ENCODE data around the gene CHID1. TPM values are rescaled to one million over a fixed set of nuclear protein-coding genes. Genes with fewer than 3 reads are reported as not detected.

The CHID1 gene
- polyA plus RNA-seq, 1 donor = 82.9 TPM

GRCh38 chr11:875203-875602 lies 35.4 kb downstream of the CHID1 start:
- no peak for DNase-seq
- WGBS (ENCODE audit: insufficient coverage, low lambda C conversion rate) = no CpG with 5 or more reads among the region's 16 CpGs
- peaks cover 14% of the 10 kb centered on the region for H3K36me3 ChIP-seq (ENCODE audit: control insufficient read depth, insufficient read depth, low read length)
- H3K4me3 ChIP-seq (ENCODE audit: low read length) = no peak overlapping the region
- no peak overlapping the region for H3K27ac ChIP-seq (ENCODE audit: low read length)
- H3K9me3 ChIP-seq (ENCODE audit: control insufficient read depth, low read depth, low read length) = no peaks in the 10 kb centered on the region
- no peaks in the 10 kb centered on the region for H3K4me1 ChIP-seq (ENCODE audit: control insufficient read depth, insufficient read depth, low read length)
- H3K27me3 ChIP-seq (ENCODE audit: control insufficient read depth, insufficient read depth, low read length) = no peaks in the 10 kb centered on the region

GRCh38 chr11:873706-874105 lies 36.9 kb downstream of the CHID1 start:
- Histone ChIP-seq H3K4me3 (ENCODE audit: low read length) (no peak overlapping the region), H3K4me1 (ENCODE audit: control insufficient read depth, insufficient read depth, low read length) (no peaks in the 10 kb centered on the region), H3K36me3 (ENCODE audit: control insufficient read depth, insufficient read depth, low read length) (peaks cover 12% of the 10 kb centered on the region), H3K27ac (ENCODE audit: low read length) (no peak overlapping the region), H3K27me3 (ENCODE audit: control insufficient read depth, insufficient read depth, low read length) (no peaks in the 10 kb centered on the region), H3K9me3 (ENCODE audit: control insufficient read depth, low read depth, low read length) (no peaks in the 10 kb centered on the region)
- DNase-seq = no peak
- no CpG with 5 or more reads among the region's 12 CpGs for WGBS (ENCODE audit: insufficient coverage, low lambda C conversion rate)

DNA sequence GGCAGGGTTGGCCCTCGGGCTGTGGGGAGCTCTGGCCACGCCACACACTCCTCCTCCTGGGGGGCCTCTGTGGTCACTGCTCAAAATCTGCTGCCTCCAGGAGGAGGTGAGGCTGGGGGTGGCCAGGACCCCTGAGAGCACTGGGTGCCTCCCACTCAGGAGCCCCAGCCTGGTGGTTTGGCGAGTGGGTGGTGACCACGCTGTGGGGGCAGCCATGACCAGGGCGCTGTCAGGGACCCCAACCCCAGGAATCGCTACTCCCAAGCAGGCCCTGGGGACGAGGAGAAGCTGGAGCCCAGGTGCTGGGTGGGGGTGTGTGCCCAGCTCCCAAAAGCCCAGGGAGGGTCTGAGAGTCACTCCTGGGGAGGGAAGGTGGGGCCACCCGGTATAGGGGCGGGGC lies 37.8 kb downstream of the CHID1 start:
- Histone ChIP-seq H3K9me3 (ENCODE audit: control insufficient read depth, low read depth, low read length) (no peaks in the 10 kb centered on the region), H3K36me3 (ENCODE audit: control insufficient read depth, insufficient read depth, low read length) (peaks cover 14% of the 10 kb centered on the region), H3K27ac (ENCODE audit: low read length) (no peak overlapping the region), H3K27me3 (ENCODE audit: control insufficient read depth, insufficient read depth, low read length) (no peaks in the 10 kb centered on the region), H3K4me3 (ENCODE audit: low read length) (no peak overlapping the region), H3K4me1 (ENCODE audit: control insufficient read depth, insufficient read depth, low read length) (no peaks in the 10 kb centered on the region)
- no peak for DNase-seq
- WGBS (ENCODE audit: insufficient coverage, low lambda C conversion rate) = no CpG with 5 or more reads among the region's 9 CpGs

DNA sequence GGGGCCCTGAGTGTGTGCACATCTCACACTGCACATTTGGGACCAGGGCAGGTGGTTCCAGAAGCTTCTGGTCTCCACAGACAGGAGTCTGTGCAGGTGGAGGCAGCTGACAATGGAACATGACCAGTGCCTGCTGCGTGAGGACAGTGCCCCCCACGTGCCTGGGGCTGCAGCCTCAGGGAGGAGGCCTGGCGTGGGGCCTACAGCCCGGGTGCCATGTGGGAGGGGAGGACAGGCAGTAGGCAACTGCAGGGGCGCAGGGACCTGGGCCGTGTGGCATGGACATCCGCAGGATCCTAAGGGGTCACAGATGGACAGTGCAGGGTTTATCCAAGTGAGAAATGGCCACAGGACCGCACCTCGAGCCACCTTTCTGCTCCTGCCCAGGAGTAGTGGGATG lies 39.1 kb downstream of the CHID1 start:
- Histone ChIP-seq H3K4me1 (ENCODE audit: control insufficient read depth, insufficient read depth, low read length) (no peaks in the 10 kb centered on the region), H3K9me3 (ENCODE audit: control insufficient read depth, low read depth, low read length) (no peaks in the 10 kb centered on the region), H3K27ac (ENCODE audit: low read length) (no peak overlapping the region), H3K27me3 (ENCODE audit: control insufficient read depth, insufficient read depth, low read length) (no peaks in the 10 kb centered on the region), H3K36me3 (ENCODE audit: control insufficient read depth, insufficient read depth, low read length) (peaks cover 16% of the 10 kb centered on the region), H3K4me3 (ENCODE audit: low read length) (no peak overlapping the region)
- WGBS (ENCODE audit: insufficient coverage, low lambda C conversion rate) = no CpG with 5 or more reads among the region's 9 CpGs
- no peak for DNase-seq

- no peaks in the 10 kb centered on the region for H3K4me1 ChIP-seq (ENCODE audit: control insufficient read depth, insufficient read depth, low read length)
- no peaks in the 10 kb centered on the region for H3K27me3 ChIP-seq (ENCODE audit: control insufficient read depth, insufficient read depth, low read length)
- no CpG with 5 or more reads among the region's 8 CpGs for WGBS (ENCODE audit: insufficient coverage, low lambda C conversion rate)
- no peak overlapping the region for H3K4me3 ChIP-seq (ENCODE audit: low read length)
- H3K36me3 ChIP-seq (ENCODE audit: control insufficient read depth, insufficient read depth, low read length) = peaks cover 19% of the 10 kb centered on the region
- no peak overlapping the region for H3K27ac ChIP-seq (ENCODE audit: low read length)
- peaks cover 3% of the 10 kb centered on the region for H3K9me3 ChIP-seq (ENCODE audit: control insufficient read depth, low read depth, low read length)
- no peak for DNase-seq
Observed at GRCh38 chr11:870418-870817, 40.2 kb downstream of the CHID1 start.

DNA sequence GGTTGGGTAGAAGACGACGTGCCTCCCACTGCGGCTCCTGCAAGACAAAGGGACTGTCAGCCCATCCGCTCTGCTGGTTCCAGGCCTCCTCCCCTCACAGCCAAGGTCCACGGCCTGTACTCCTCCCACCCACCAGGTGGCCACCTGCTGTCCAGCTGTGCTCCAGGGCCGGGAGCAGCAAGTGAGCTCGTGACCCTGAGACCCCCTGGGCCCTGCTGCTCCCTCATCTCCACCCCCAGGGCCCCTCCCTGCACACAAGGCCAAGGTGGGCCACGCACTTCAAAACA lies 40.5 kb downstream of the CHID1 start:
- WGBS (ENCODE audit: insufficient coverage, low lambda C conversion rate) = no CpG with 5 or more reads among the region's 8 CpGs
- H3K27ac ChIP-seq (ENCODE audit: low read length) = no peak overlapping the region
- no peaks in the 10 kb centered on the region for H3K27me3 ChIP-seq (ENCODE audit: control insufficient read depth, insufficient read depth, low read length)
- H3K9me3 ChIP-seq (ENCODE audit: control insufficient read depth, low read depth, low read length) = peaks cover 4% of the 10 kb centered on the region
- H3K4me3 ChIP-seq (ENCODE audit: low read length) = no peak overlapping the region
- peaks cover 19% of the 10 kb centered on the region for H3K36me3 ChIP-seq (ENCODE audit: control insufficient read depth, insufficient read depth, low read length)
- no peak for DNase-seq
- no peaks in the 10 kb centered on the region for H3K4me1 ChIP-seq (ENCODE audit: control insufficient read depth, insufficient read depth, low read length)

- no CpG with 5 or more reads among the region's 25 CpGs for WGBS (ENCODE audit: insufficient coverage, low lambda C conversion rate)
- no peak overlapping the region for H3K27ac ChIP-seq (ENCODE audit: low read length)
- H3K4me1 ChIP-seq (ENCODE audit: control insufficient read depth, insufficient read depth, low read length) = no peaks in the 10 kb centered on the region
- H3K9me3 ChIP-seq (ENCODE audit: control insufficient read depth, low read depth, low read length) = peaks cover 4% of the 10 kb centered on the region
- H3K36me3 ChIP-seq (ENCODE audit: control insufficient read depth, insufficient read depth, low read length) = peaks cover 16% of the 10 kb centered on the region
- H3K27me3 ChIP-seq (ENCODE audit: control insufficient read depth, insufficient read depth, low read length) = no peaks in the 10 kb centered on the region
- no peak for DNase-seq
- no peak overlapping the region for H3K4me3 ChIP-seq (ENCODE audit: low read length)
Observed at GRCh38 chr11:869399-870126, 41.0 kb downstream of the CHID1 start.

- Histone ChIP-seq H3K9me3 (ENCODE audit: control insufficient read depth, low read depth, low read length) (peaks cover 4% of the 10 kb centered on the region), H3K4me1 (ENCODE audit: control insufficient read depth, insufficient read depth, low read length) (peaks cover 4% of the 10 kb centered on the region), H3K36me3 (ENCODE audit: control insufficient read depth, insufficient read depth, low read length) (peaks cover 16% of the 10 kb centered on the region), H3K27ac (ENCODE audit: low read length) (no peak overlapping the region), H3K4me3 (ENCODE audit: low read length) (no peak overlapping the region), H3K27me3 (ENCODE audit: control insufficient read depth, insufficient read depth, low read length) (no peaks in the 10 kb centered on the region)
- no peak for DNase-seq
- no CpG with 5 or more reads among the region's 12 CpGs for WGBS (ENCODE audit: insufficient coverage, low lambda C conversion rate)
Observed at GRCh38 chr11:868802-869201, 41.8 kb downstream of the CHID1 start.

DNA sequence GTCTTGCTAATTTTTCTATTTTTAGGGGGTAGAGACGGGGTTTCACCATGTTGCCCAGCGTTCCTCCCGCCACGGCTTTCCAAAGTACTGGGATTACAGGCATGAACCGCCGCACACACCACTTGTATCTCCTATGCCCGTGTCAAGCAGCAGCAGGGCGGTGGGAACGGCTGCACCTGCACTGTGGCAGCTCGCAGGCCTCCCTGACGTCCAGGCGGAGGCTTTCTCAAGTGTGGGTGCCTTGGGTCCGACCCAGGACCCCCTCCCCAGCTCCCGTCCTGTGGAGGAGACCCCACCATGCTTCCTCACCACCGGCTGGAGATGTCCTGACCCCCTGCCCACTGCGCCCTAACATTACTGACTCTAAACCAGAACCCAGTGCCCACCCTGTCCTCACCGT lies 42.2 kb downstream of the CHID1 start:
- Histone ChIP-seq H3K4me3 (ENCODE audit: low read length) (no peak overlapping the region), H3K36me3 (ENCODE audit: control insufficient read depth, insufficient read depth, low read length) (peaks cover 16% of the 10 kb centered on the region), H3K4me1 (ENCODE audit: control insufficient read depth, insufficient read depth, low read length) (peaks cover 8% of the 10 kb centered on the region), H3K27ac (ENCODE audit: low read length) (no peak overlapping the region), H3K27me3 (ENCODE audit: control insufficient read depth, insufficient read depth, low read length) (no peaks in the 10 kb centered on the region), H3K9me3 (ENCODE audit: control insufficient read depth, low read depth, low read length) (peaks cover 4% of the 10 kb centered on the region)
- no CpG with 5 or more reads among the region's 17 CpGs for WGBS (ENCODE audit: insufficient coverage, low lambda C conversion rate)
- no peak for DNase-seq

DNA sequence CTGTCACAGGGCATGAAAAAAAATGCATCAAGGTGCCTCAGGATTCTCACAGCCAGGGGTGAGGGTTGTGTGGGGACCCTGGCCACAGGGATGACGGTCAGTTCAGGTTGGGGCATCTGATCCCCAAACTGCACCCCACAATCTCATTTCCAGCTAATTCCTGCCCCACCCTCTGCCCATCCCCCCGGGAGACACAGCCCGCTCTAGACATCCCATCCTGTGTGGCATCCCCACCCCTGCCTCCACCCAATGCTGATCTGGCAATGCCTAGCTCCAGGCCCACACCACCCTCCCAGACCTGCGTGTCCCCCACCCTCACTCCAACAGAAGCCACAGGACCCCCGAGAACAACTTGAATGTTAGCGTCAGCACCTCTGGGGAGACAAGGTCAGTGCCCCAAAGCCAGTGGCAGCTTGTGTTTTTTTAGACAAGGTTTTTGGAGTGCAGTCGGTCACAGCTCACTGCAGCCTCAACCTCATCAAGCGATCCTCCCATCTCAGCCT lies 42.7 kb downstream of the CHID1 start:
- Histone ChIP-seq H3K27ac (ENCODE audit: low read length) (no peak overlapping the region), H3K9me3 (ENCODE audit: control insufficient read depth, low read depth, low read length) (peaks cover 4% of the 10 kb centered on the region), H3K27me3 (ENCODE audit: control insufficient read depth, insufficient read depth, low read length) (no peaks in the 10 kb centered on the region), H3K4me1 (ENCODE audit: control insufficient read depth, insufficient read depth, low read length) (peaks cover 13% of the 10 kb centered on the region), H3K36me3 (ENCODE audit: control insufficient read depth, insufficient read depth, low read length) (peaks cover 16% of the 10 kb centered on the region), H3K4me3 (ENCODE audit: low read length) (no peak overlapping the region)
- WGBS (ENCODE audit: insufficient coverage, low lambda C conversion rate) = no CpG with 5 or more reads among the region's 8 CpGs
- no peak for DNase-seq

DNA sequence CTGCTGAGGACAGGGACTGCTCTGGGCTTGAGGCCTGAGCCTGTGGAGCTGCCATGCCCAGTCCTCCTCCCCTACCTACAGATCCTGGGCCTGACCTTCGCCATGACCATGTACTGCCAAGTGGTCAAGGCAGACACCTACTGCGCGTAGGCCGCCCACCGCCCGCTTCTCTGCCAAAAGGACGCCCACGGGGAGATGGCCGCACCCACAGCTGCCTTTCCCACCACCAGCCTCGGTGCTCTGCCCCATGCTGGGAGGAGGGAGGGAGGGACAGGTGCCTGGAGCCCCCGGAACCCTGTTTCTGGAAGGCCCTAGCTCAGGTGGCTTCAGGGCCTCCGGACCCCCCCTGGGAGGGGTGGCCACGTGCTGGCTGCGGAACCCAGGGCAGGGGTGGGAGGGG lies 44.1 kb downstream of the CHID1 start:
- Histone ChIP-seq H3K36me3 (ENCODE audit: control insufficient read depth, insufficient read depth, low read length) (peaks cover 16% of the 10 kb centered on the region), H3K9me3 (ENCODE audit: control insufficient read depth, low read depth, low read length) (peaks cover 4% of the 10 kb centered on the region), H3K4me1 (ENCODE audit: control insufficient read depth, insufficient read depth, low read length) (peaks cover 25% of the 10 kb centered on the region), H3K4me3 (ENCODE audit: low read length) (no peak overlapping the region), H3K27ac (ENCODE audit: low read length) (no peak overlapping the region), H3K27me3 (ENCODE audit: control insufficient read depth, insufficient read depth, low read length) (no peaks in the 10 kb centered on the region)
- DNase-seq = no peak
- WGBS (ENCODE audit: insufficient coverage, low lambda C conversion rate) = no CpG with 5 or more reads among the region's 14 CpGs

Measured in large intestine (tissue), 3 donors.